ENCODE data around the gene PHAX. TPM values are rescaled to one million over a fixed set of nuclear protein-coding genes. Genes with fewer than 3 reads are reported as not detected.
"Not testable (repeated sequence)": the region's sequence is repeated elsewhere in the genome, so short reads cannot be mapped to it uniquely, and the experiment has no call there.

PHAX gene
- total and polyA plus RNA-seq, 5 donors from 2014 or later, result 27.0 to 83.0 (median 68.1) TPM

DNA sequence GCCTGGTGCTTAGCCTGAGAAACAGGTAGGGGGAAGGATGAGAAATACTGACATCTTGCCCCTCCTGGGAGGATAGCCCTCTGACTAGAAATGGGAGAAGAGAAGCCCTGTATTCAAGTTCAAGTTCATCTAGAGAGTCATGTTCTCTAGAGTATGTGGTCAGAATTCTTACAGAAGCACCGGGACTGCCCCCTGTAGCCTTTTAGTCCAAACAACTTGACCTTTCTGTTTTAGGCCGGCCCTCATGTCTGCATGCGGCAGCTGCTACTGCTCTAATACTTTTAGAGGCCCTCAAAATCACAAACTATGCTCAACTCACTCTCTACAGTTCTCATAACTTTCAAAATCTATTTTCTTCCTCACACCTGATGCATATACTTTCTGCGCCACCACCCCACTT lies 47.7 kb downstream of the PHAX start:
- Histone ChIP-seq H3K4me1 (ENCODE audit: control insufficient read depth, insufficient read depth, low read length, poor library complexity, severe bottlenecking) (no peaks in the 10 kb centered on the region), H3K27me3 (ENCODE audit: control insufficient read depth, insufficient read depth, low read length) (no peaks in the 10 kb centered on the region), H3K36me3 (ENCODE audit: control insufficient read depth, insufficient read depth, low read length) (no peaks in the 10 kb centered on the region), H3K9me3 (ENCODE audit: control insufficient read depth in 2 of 2, low read length in 2 of 2) (peaks cover 7 to 11% of the 10 kb centered on the region in 2 experiments), H3K27ac (ENCODE audit: insufficient read depth, low read length, poor library complexity, severe bottlenecking) (no peak overlapping the region), H3K4me3 (ENCODE audit: low read depth, low read length) (no peak overlapping the region)
- Mint-ChIP-seq H3K27ac (no peak overlapping the region), H3K4me1 (no peaks in the 10 kb centered on the region), H3K36me3 (no peaks in the 10 kb centered on the region), H3K9me3 (peaks cover 0 to 9% (median 3%) of the 10 kb centered on the region in 7 donors), H3K27me3 (peaks cover 16% of the 10 kb centered on the region), H3K4me3 (no peak overlapping the region)
- no peak for DNase-seq
- ATAC-seq (ENCODE audit: low read depth in 2 of 2), result no peak

GRCh38 chr5:126649057-126649456 lies 48.3 kb downstream of the PHAX start:
- H3K9me3 ChIP-seq (ENCODE audit: control insufficient read depth in 2 of 2, low read length in 2 of 2), result peaks cover 7 to 11% of the 10 kb centered on the region in 2 experiments
- not testable (repeated sequence) for H3K4me3 Mint-ChIP-seq; H3K27ac ChIP-seq (ENCODE audit: insufficient read depth, low read length, poor library complexity, severe bottlenecking); H3K36me3 Mint-ChIP-seq; H3K4me3 ChIP-seq (ENCODE audit: low read depth, low read length); H3K36me3 ChIP-seq (ENCODE audit: control insufficient read depth, insufficient read depth, low read length); ATAC-seq (ENCODE audit: low read depth in 2 of 2); H3K9me3 Mint-ChIP-seq; H3K27me3 ChIP-seq (ENCODE audit: control insufficient read depth, insufficient read depth, low read length); DNase-seq; H3K4me1 Mint-ChIP-seq; H3K27ac Mint-ChIP-seq; H3K4me1 ChIP-seq (ENCODE audit: control insufficient read depth, insufficient read depth, low read length, poor library complexity, severe bottlenecking)
- H3K27me3 Mint-ChIP-seq, result peaks cover 16% of the 10 kb centered on the region

DNA sequence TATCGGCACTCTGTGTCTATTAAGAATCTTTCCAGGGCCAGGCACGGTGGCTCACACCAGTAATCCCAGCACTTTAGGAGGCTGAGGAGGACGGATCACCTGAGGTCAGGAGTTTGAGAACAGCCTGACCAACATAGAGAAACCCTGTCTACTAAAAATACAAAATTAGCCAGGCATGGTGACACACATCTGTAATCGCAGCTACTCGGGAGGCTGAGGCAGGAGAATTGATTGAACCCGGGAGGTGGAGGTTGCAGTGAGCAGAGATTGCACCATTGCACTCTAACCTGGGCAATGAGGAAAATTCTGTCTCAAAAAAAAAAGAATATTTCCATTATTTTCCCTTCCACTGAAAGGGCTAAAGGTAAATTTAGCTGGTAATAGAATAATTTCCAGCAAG lies 49.0 kb downstream of the PHAX start:
- peaks cover 16% of the 10 kb centered on the region for H3K27me3 Mint-ChIP-seq

GRCh38 chr5:126650463-126650862 lies 49.7 kb downstream of the PHAX start:
- Histone ChIP-seq H3K4me3 (ENCODE audit: low read depth, low read length) (no peak overlapping the region), H3K4me1 (ENCODE audit: control insufficient read depth, insufficient read depth, low read length, poor library complexity, severe bottlenecking) (no peaks in the 10 kb centered on the region), H3K9me3 (ENCODE audit: control insufficient read depth in 2 of 2, low read length in 2 of 2) (peaks cover 0 to 5% of the 10 kb centered on the region in 2 experiments), H3K36me3 (ENCODE audit: control insufficient read depth, insufficient read depth, low read length) (no peaks in the 10 kb centered on the region), H3K27me3 (ENCODE audit: control insufficient read depth, insufficient read depth, low read length) (no peaks in the 10 kb centered on the region), H3K27ac (ENCODE audit: insufficient read depth, low read length, poor library complexity, severe bottlenecking) (no peak overlapping the region)
- no peak for ATAC-seq (ENCODE audit: low read depth in 2 of 2)
- H3K36me3 Mint-ChIP-seq, result no peaks in the 10 kb centered on the region
- H3K9me3 Mint-ChIP-seq, result peaks cover 0 to 5% (median 1%) of the 10 kb centered on the region in 7 donors
- peaks cover 16% of the 10 kb centered on the region for H3K27me3 Mint-ChIP-seq
- H3K4me1 Mint-ChIP-seq, result no peaks in the 10 kb centered on the region
- no peak for DNase-seq
- no peak overlapping the region for H3K4me3 Mint-ChIP-seq
- no peak overlapping the region for H3K27ac Mint-ChIP-seq

More for the DNA sequence above, 49.0 kb downstream of the PHAX start:
- not testable (repeated sequence) for H3K27ac Mint-ChIP-seq; H3K27me3 ChIP-seq (ENCODE audit: control insufficient read depth, insufficient read depth, low read length); H3K4me1 ChIP-seq (ENCODE audit: control insufficient read depth, insufficient read depth, low read length, poor library complexity, severe bottlenecking); DNase-seq; H3K4me3 Mint-ChIP-seq; H3K4me3 ChIP-seq (ENCODE audit: low read depth, low read length); H3K27ac ChIP-seq (ENCODE audit: insufficient read depth, low read length, poor library complexity, severe bottlenecking); H3K36me3 ChIP-seq (ENCODE audit: control insufficient read depth, insufficient read depth, low read length); H3K9me3 Mint-ChIP-seq; H3K4me1 Mint-ChIP-seq; ATAC-seq (ENCODE audit: low read depth in 2 of 2); H3K36me3 Mint-ChIP-seq
- H3K9me3 ChIP-seq (ENCODE audit: control insufficient read depth in 2 of 2, low read length in 2 of 2), result peaks cover 6 to 11% of the 10 kb centered on the region in 2 experiments

GRCh38 chr5:126651013-126651577 lies 50.3 kb downstream of the PHAX start:
- no peak overlapping the region for H3K4me3 Mint-ChIP-seq
- H3K27me3 Mint-ChIP-seq, result peaks cover 16% of the 10 kb centered on the region
- Histone ChIP-seq H3K4me3 (ENCODE audit: low read depth, low read length) (no peak overlapping the region), H3K36me3 (ENCODE audit: control insufficient read depth, insufficient read depth, low read length) (no peaks in the 10 kb centered on the region), H3K4me1 (ENCODE audit: control insufficient read depth, insufficient read depth, low read length, poor library complexity, severe bottlenecking) (no peaks in the 10 kb centered on the region), H3K27me3 (ENCODE audit: control insufficient read depth, insufficient read depth, low read length) (no peaks in the 10 kb centered on the region), H3K9me3 (ENCODE audit: control insufficient read depth in 2 of 2, low read length in 2 of 2) (no peaks in the 10 kb centered on the region), H3K27ac (ENCODE audit: insufficient read depth, low read length, poor library complexity, severe bottlenecking) (no peak overlapping the region)
- no peaks in the 10 kb centered on the region for H3K4me1 Mint-ChIP-seq
- no peaks in the 10 kb centered on the region for H3K36me3 Mint-ChIP-seq
- ATAC-seq (ENCODE audit: low read depth in 2 of 2), result no peak
- H3K9me3 Mint-ChIP-seq, result peaks cover 0 to 2% (median 0%) of the 10 kb centered on the region in 7 donors
- no peak overlapping the region for H3K27ac Mint-ChIP-seq
- DNase-seq, result no peak

- H3K9me3 Mint-ChIP-seq, result no peaks in the 10 kb centered on the region
- DNase-seq, result peak; percentile 10 to 59 (median 33)
- no peaks in the 10 kb centered on the region for H3K36me3 Mint-ChIP-seq
- H3K27ac ChIP-seq (ENCODE audit: insufficient read depth, low read length, poor library complexity, severe bottlenecking), result no peak overlapping the region
- H3K4me1 Mint-ChIP-seq, result peaks cover 0 to 3% (median 0%) of the 10 kb centered on the region in 4 donors
- H3K27ac Mint-ChIP-seq, result no peak overlapping the region
- no peaks in the 10 kb centered on the region for H3K4me1 ChIP-seq (ENCODE audit: control insufficient read depth, insufficient read depth, low read length, poor library complexity, severe bottlenecking)
- no peak overlapping the region for H3K4me3 Mint-ChIP-seq
- H3K36me3 ChIP-seq (ENCODE audit: control insufficient read depth, insufficient read depth, low read length), result no peaks in the 10 kb centered on the region
- ATAC-seq (ENCODE audit: low read depth in 2 of 2), result no peak
- no peaks in the 10 kb centered on the region for H3K27me3 ChIP-seq (ENCODE audit: control insufficient read depth, insufficient read depth, low read length)
- H3K4me3 ChIP-seq (ENCODE audit: low read depth, low read length), result no peak overlapping the region
- no peaks in the 10 kb centered on the region for H3K27me3 Mint-ChIP-seq
- no peaks in the 10 kb centered on the region for H3K9me3 ChIP-seq (ENCODE audit: control insufficient read depth in 2 of 2, low read length in 2 of 2)
These were observed 55.8 kb downstream of the PHAX start for GRCh38 chr5:126656401-126657007.

DNA sequence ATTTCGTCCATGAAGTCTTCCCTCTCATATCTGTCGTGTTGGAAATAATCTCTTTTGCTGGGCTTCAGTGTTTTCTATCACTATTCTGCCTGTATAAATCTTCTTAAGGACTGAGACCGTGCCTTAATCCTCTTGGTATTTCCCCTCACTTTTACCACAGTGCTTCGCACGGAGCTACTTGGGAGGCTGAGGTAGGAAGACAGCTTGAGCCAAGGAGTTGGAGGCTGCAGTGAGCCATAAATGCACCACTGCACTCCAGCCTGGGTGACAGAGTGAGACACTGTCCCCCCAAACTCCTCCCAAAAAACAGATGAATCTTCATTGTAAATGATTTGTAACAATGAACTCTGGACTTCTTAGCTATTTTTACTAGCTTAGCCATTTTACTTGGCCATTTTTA lies 57.8 kb downstream of the PHAX start:
- Mint-ChIP-seq H3K27me3 (no peaks in the 10 kb centered on the region), H3K36me3 (no peaks in the 10 kb centered on the region), H3K9me3 (no peaks in the 10 kb centered on the region), H3K4me3 (no peak overlapping the region), H3K27ac (no peak overlapping the region), H3K4me1 (peaks cover 0 to 3% (median 0%) of the 10 kb centered on the region in 4 donors)
- no peaks in the 10 kb centered on the region for H3K4me1 ChIP-seq (ENCODE audit: control insufficient read depth, insufficient read depth, low read length, poor library complexity, severe bottlenecking)
- H3K36me3 ChIP-seq (ENCODE audit: control insufficient read depth, insufficient read depth, low read length), result no peaks in the 10 kb centered on the region
- H3K9me3 ChIP-seq (ENCODE audit: control insufficient read depth in 2 of 2, low read length in 2 of 2), result no peaks in the 10 kb centered on the region
- no peaks in the 10 kb centered on the region for H3K27me3 ChIP-seq (ENCODE audit: control insufficient read depth, insufficient read depth, low read length)
- no peak overlapping the region for H3K27ac ChIP-seq (ENCODE audit: insufficient read depth, low read length, poor library complexity, severe bottlenecking)
- ATAC-seq (ENCODE audit: low read depth in 2 of 2) (no peak), DNase-seq (no peak)
- H3K4me3 ChIP-seq (ENCODE audit: low read depth, low read length), result no peak overlapping the region
